HepG2 (cell line): ENCODE data around the gene CDK1. TPM values are rescaled to one million over a fixed set of nuclear protein-coding genes. Genes with fewer than 3 reads are reported as not detected.

Source experiments
- ATAC-seq: fragments of 200-7000 bp; cut with Tn5 transposase; 3 replicates; pipeline ENCODE4 v1.9.1; 2020; ENCODE audit warnings: mild to moderate bottlenecking, moderate library complexity
- BruUV-seq: library from RNA; stranded (reverse); fragments of 400-500 nt; replicated peaks from 2 replicates; lab custom pipeline; 2021; lab: Mats Ljungman, UMichigan
- CTCF ChIA-PET: fragments of 300-600 bp; formaldehyde crosslinking; extraction: SDS; loops from one replicate; lab custom pipeline; 2021; ENCODE audit warnings: low total read pairs, inconsistent platforms, low intra/inter-chr PET ratio; lab: Yijun Ruan, JAX
- POLR2A ChIA-PET: fragments of 350-600 bp; sonication (Branson Sonifier 250); formaldehyde crosslinking; loops from one replicate; lab custom pipeline; 2020; ENCODE audit warnings: antibody characterized with exemption, inconsistent platforms; lab: Yijun Ruan, JAX
- DNase-seq: peaks from one replicate; pipeline ENCODE4 v3.0.0-alpha.2; 2015; ENCODE audit warnings: low spot score
- FAIRE-seq: peaks from 3 replicates; lab custom pipeline; 2011; peaks lifted over from hg19 to GRCh38; lab: Jason Lieb, UNC
- H2AFZ ChIP-seq: one replicate; pipeline ENCODE4 v1.6.1; 2011; ENCODE audit warnings: low read length, inconsistent platforms
- H3K27ac ChIP-seq: fragments of 300-600 bp; 3 replicates; pipeline ENCODE4 v1.8.0; 2011; ENCODE audit warnings: mixed run types, mild to moderate bottlenecking, mixed read lengths, low read length, inconsistent platforms; ENCODE audit not compliant: insufficient read depth; ENCODE audit errors: extremely low read length
- H3K27me3 ChIP-seq, 2 experiments: fragments of 200-600 bp in 1 of 2; 2 replicates in 1 of 2; 3 replicates in 1 of 2; pipeline versions ENCODE4 v1.6.0 to v1.8.0; 2011; ENCODE audit warnings: low read length in 2 of 2, mild to moderate bottlenecking in 2 of 2, moderate library complexity in 2 of 2, inconsistent platforms in 1 of 2; ENCODE audit not compliant: insufficient read depth in 2 of 2, control insufficient read depth in 1 of 2
- H3K36me3 ChIP-seq, 2 experiments: fragments of 200-600 bp in 1 of 2; replicated peaks in 1 of 2; 2 replicates in 1 of 2; 3 replicates in 1 of 2; pipeline versions ENCODE4 v1.5.1 to v1.8.0; 2011; ENCODE audit warnings: low read length in 2 of 2, inconsistent platforms in 1 of 2; ENCODE audit not compliant: insufficient read depth in 2 of 2, control insufficient read depth in 1 of 2
- H3K4me1 ChIP-seq: 2 replicates; pipeline ENCODE4 v1.5.1; 2012; ENCODE audit warnings: low read length, inconsistent platforms; ENCODE audit not compliant: insufficient read depth
- H3K4me2 ChIP-seq: 2 replicates; pipeline ENCODE4 v1.6.0; 2011; ENCODE audit warnings: low read depth, low read length, inconsistent platforms
- H3K4me3 ChIP-seq, 3 experiments: fragments of 200-600 bp in 1 of 3; sonication (generic), shearing (Covaris generic) in 1 of 3; replicated peaks in 1 of 3; 2 replicates each; pipeline ENCODE4 v1.5.1; 2011 to 2016; ENCODE audit warnings: low read length in 3 of 3, inconsistent platforms in 2 of 3, low read depth in 2 of 3, mild to moderate bottlenecking in 2 of 3, control low read depth in 1 of 3, mixed read lengths in 1 of 3; ENCODE audit not compliant: insufficient read depth in 1 of 3
- H3K79me2 ChIP-seq: one replicate; pipeline ENCODE4 v1.6.1; 2011; ENCODE audit warnings: low read length, inconsistent platforms; ENCODE audit not compliant: insufficient read depth
- H3K9ac ChIP-seq: 2 replicates; pipeline ENCODE4 v1.6.0; 2011; ENCODE audit warnings: mild to moderate bottlenecking, low read depth, low read length, inconsistent platforms; ENCODE audit not compliant: insufficient read depth
- H3K9me3 ChIP-seq: 2 replicates; pipeline ENCODE4 v1.5.1; 2012; ENCODE audit warnings: mild to moderate bottlenecking, low read length
- H4K20me1 ChIP-seq: 2 replicates; pipeline ENCODE4 v1.6.0; 2011; ENCODE audit warnings: inconsistent platforms, mild to moderate bottlenecking, low read length, moderate library complexity; ENCODE audit not compliant: insufficient read depth
- ETV6 ChIP-seq: sonication (generic); formaldehyde crosslinking; conservative IDR thresholded peaks from 2 replicates; pipeline ENCODE4 v1.4.0; 2020; ENCODE audit warnings: missing genetic modification reagents
- FOXJ3 ChIP-seq: sonication (generic); formaldehyde crosslinking; IDR thresholded peaks from 2 replicates; pipeline ENCODE4 v1.4.0; 2020; ENCODE audit warnings: missing genetic modification reagents, mild to moderate bottlenecking, borderline replicate concordance
- ZFP91 ChIP-seq: sonication (generic); formaldehyde crosslinking; IDR thresholded peaks from 2 replicates; pipeline ENCODE4 v1.9.0; 2022; ENCODE audit warnings: missing genetic modification reagents, mild to moderate bottlenecking, borderline replicate concordance
- ZNF329 ChIP-seq: sonication (generic); formaldehyde crosslinking; IDR thresholded peaks from 2 replicates; pipeline ENCODE4 v1.9.0; 2021; ENCODE audit warnings: low read depth, mild to moderate bottlenecking, missing genetic modification reagents
- ZNF530 ChIP-seq: sonication (generic); formaldehyde crosslinking; IDR thresholded peaks from 2 replicates; pipeline ENCODE4 v1.5.0; 2020; ENCODE audit warnings: low read depth, mild to moderate bottlenecking, missing genetic modification reagents
- ZNF546 ChIP-seq: sonication (generic); formaldehyde crosslinking; conservative IDR thresholded peaks from 2 replicates; pipeline ENCODE4 v1.8.1; 2023; ENCODE audit warnings: mild to moderate bottlenecking, missing genetic modification reagents
- ZNF772 ChIP-seq: sonication (generic); formaldehyde crosslinking; IDR thresholded peaks from 2 replicates; pipeline ENCODE4 v1.5.0; 2020; ENCODE audit warnings: mild to moderate bottlenecking, missing genetic modification reagents
- WGBS: methylation state at CpG from one replicate; pipeline ENCODE4 v1.1.6; 2017; ENCODE audit warnings: low lambda C conversion rate; 5-methylcytosine and 5-hydroxymethylcytosine counted together
- in situ Hi-C: cut with HindIII; loops from 2 replicates; pipeline ENCODE4 v1.10.0; 2017; ENCODE audit warnings: low pct_unique_long_range_greater_than_20kb; ENCODE audit not compliant: extremely low pct_ligation_motif_present
- intact Hi-C: fragments of 100-400 bp; cut with micrococcal nuclease; formaldehyde crosslinking; loops from one replicate; pipeline ENCODE4 v1.10.0; 2022; ENCODE audit not compliant: unreplicated experiment
- polyA plus RNA-seq, 8 experiments: library from polyadenylated mRNA; depleted of rRNA in 3 of 8; stranded (reverse) in 7 of 8; unstranded in 1 of 8; fragments of >200 nt; fragmentation: Illumina TruSeq in 4 of 8; extraction: Trizol in 4 of 8; gene quantifications; 2 replicates each; pipeline versions ENCODE4 v1.2.1 to v1.2.3, GENCODE V29; 2011 to 2016; ENCODE audit warnings: low read depth in 4 of 8, missing spikeins in 1 of 8, mixed read lengths in 1 of 8; ENCODE audit not compliant: insufficient read depth in 1 of 8
- total RNA-seq, 5 experiments: library from RNA; depleted of rRNA; stranded (reverse); fragments of >200 nt; fragmentation: Illumina TruSeq; extraction: Trizol; gene quantifications; 2 replicates each; pipeline ENCODE4 v1.2.3, GENCODE V29; 2016; ENCODE audit warnings: low read depth in 1 of 5

The CDK1 gene
- total and polyA plus RNA-seq, 2 of the 13 experiments (the other 11 are each of a cell fraction or from before 2014, with no cell fraction given), result 42.6 to 132 TPM

- TF ChIP-seq ETV6 (CRISPR knock-in tag) (no peak), ZNF546 (CRISPR knock-in tag) (no peak), FOXJ3 (no peak), ZFP91 (CRISPR knock-in tag) (no peak), ZNF772 (CRISPR knock-in tag) (no peak), ZNF530 (CRISPR knock-in tag) (no peak), ZNF329 (CRISPR knock-in tag) (no peak)
- peaks cover 0 to 5% of the 10 kb centered on the region in 2 experiments; a peak in 1 of 5 replicates for H3K27me3 ChIP-seq
- no peak overlapping the region for H3K4me2 ChIP-seq
- in situ Hi-C loops, result no loop called here
- no peaks in the 10 kb centered on the region for H3K36me3 ChIP-seq
- no peak overlapping the region for H3K27ac ChIP-seq
- BruUV-seq, result no TSS peak
- no peaks in the 10 kb centered on the region for H3K9me3 ChIP-seq
- FAIRE-seq (no peak), DNase-seq (no peak), ATAC-seq (no peak)
- no peaks in the 10 kb centered on the region for H4K20me1 ChIP-seq
- H3K4me1 ChIP-seq, result no peaks in the 10 kb centered on the region
- H3K9ac ChIP-seq, result no peak overlapping the region
- CTCF ChIA-PET, result no interaction called here
- intact Hi-C loops, result no loop called here
- POLR2A ChIA-PET, result no interaction called here
- H3K4me3 ChIP-seq, result no peak overlapping the region
- H2AFZ ChIP-seq, result no peak overlapping the region
- WGBS, result 0% methylated on average over 3 of the region's 3 CpGs
- no peaks in the 10 kb centered on the region for H3K79me2 ChIP-seq
Observed at GRCh38 chr10:60742512-60742911, 35.8 kb upstream of the CDK1 start.
